ENCODE data around the gene GPR171.

The GPR171 gene

GRCh38 chr3:151225040-151225975 is 22.3 kb upstream of the GPR171 start (continued):
- TF ChIP-seq ZNF518A (tag by site-specific recombination; conservative IDR thresholded peaks at IDR 0.05; ENCODE audit: low read depth) (no peak), IKZF3 (tag by site-specific recombination; IDR thresholded peaks at IDR 0.05) (no peak), ZSCAN18 (tag by site-specific recombination; IDR thresholded peaks at IDR 0.05) (no peak), ZNF19 (tag by site-specific recombination; IDR thresholded peaks at IDR 0.05; ENCODE audit: low read depth) (no peak), INSM2 (tag by site-specific recombination; IDR thresholded peaks at IDR 0.05) (no peak), ZNF529 (tag by site-specific recombination; IDR thresholded peaks at IDR 0.05; ENCODE audit: insufficient replicate concordance) (no peak), ZNF140 (tag by site-specific recombination; IDR thresholded peaks at IDR 0.05) (no peak)
- TF ChIP-seq, protein P1, sequence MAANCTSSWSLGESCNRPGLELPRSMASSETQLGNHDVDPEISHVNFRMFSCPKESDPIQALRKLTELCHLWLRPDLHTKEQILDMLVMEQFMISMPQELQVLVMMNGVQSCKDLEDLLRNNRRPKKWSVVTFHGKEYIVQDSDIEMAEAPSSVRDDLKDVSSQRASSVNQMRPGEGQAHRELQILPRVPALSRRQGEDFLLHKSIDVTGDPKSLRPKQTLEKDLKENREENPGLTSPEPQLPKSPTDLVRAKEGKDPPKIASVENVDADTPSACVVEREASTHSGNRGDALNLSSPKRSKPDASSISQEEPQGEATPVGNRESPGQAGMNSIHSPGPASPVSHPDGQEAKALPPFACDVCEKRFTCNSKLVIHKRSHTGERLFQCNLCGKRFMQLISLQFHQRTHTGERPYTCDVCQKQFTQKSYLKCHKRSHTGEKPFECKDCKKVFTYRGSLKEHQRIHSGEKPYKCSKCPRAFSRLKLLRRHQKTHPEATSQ (tag by site-specific recombination; IDR thresholded peaks at IDR 0.05) = no peak
- TF ChIP-seq, protein P2, sequence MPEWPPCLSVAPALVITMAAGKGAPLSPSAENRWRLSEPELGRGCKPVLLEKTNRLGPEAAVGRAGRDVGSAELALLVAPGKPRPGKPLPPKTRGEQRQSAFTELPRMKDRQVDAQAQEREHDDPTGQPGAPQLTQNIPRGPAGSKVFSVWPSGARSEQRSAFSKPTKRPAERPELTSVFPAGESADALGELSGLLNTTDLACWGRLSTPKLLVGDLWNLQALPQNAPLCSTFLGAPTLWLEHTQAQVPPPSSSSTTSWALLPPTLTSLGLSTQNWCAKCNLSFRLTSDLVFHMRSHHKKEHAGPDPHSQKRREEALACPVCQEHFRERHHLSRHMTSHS (tag by site-specific recombination; IDR thresholded peaks at IDR 0.05) = no peak

GRCh38 chr3:151224268-151224866 is 21.4 kb upstream of the GPR171 start:
- Histone ChIP-seq H3K4me3 (ENCODE audit: low read depth, low read length) (no peak overlapping the region), H3K9me3 (ENCODE audit: control insufficient read depth, insufficient read depth, low read depth, low read length) (no peaks in the 10 kb centered on the region), H3K27ac (ENCODE audit: extremely low read depth, low read depth, low read length) (no peak overlapping the region), H3K4me1 (ENCODE audit: control insufficient read depth, insufficient read depth, low read length) (no peaks in the 10 kb centered on the region), H3K36me3 (ENCODE audit: control insufficient read depth in 2 of 2, insufficient read depth in 1 of 2, low read length in 2 of 2) (no peaks in the 10 kb centered on the region)
- POLR2A ChIA-PET = no interaction called here
- CTCF ChIA-PET = interaction anchor here (0.6 kb wide), 1 partner anchor 645 kb away, joined by 3 read pairs; no protein-coding TSS in a partner anchor
- TF ChIP-seq ZNF596 (tag by site-specific recombination; IDR thresholded peaks at IDR 0.05) (no peak), GLI2 (tag by site-specific recombination; IDR thresholded peaks at IDR 0.05; ENCODE audit: borderline replicate concordance, low read depth) (no peak), ZNF670 (tag by site-specific recombination; IDR thresholded peaks at IDR 0.05; ENCODE audit: low read depth) (no peak), ZNF350 (tag by site-specific recombination; IDR thresholded peaks at IDR 0.05) (no peak), KLF9 (tag by site-specific recombination; IDR thresholded peaks at IDR 0.05; ENCODE audit: low read depth) (no peak), ZBTB49 (tag by site-specific recombination; IDR thresholded peaks at IDR 0.05; ENCODE audit: low read depth) (no peak), YY1 (tag by site-specific recombination; IDR thresholded peaks at IDR 0.05) (no peak), KLF16 (tag by site-specific recombination; IDR thresholded peaks at IDR 0.05) (no peak), ZNF776 (tag by site-specific recombination; IDR thresholded peaks at IDR 0.05; ENCODE audit: borderline replicate concordance) (no peak), ZNF837 (tag by site-specific recombination; IDR thresholded peaks at IDR 0.05) (no peak), KLF8 (tag by site-specific recombination; IDR thresholded peaks at IDR 0.05) (no peak)

Data from HEK293 (cell line).